Activated T-helper 2 cell treated with anti-CD3 and anti-CD28 coated beads, Interferon-gamma antibody, Interleukin-2, Interleukin-4, amounts not matched to agents 10 μg/mL and 5 μg/mL and 100 μg/mL, durations not matched to agents 14 hours and 24 hours and 36 hours (primary cell): ENCODE measurements around the gene RTF2. TPM values are rescaled to one million over a fixed set of nuclear protein-coding genes. Genes with fewer than 3 reads are reported as not detected.
"Not testable (repeated sequence)": the region's sequence is repeated elsewhere in the genome, so short reads cannot be mapped to it uniquely, and the experiment has no call there.

ENCODE experiments used
- DNase-seq: peaks from one replicate; pipeline ENCODE4 v3.0.0; 2021; ENCODE audit warnings: low spot score
- H3K27ac Mint-ChIP-seq: one replicate; pipeline ENCODE4 v1.8.0; 2021; ENCODE audit warnings: mixed read lengths
- H3K27me3 Mint-ChIP-seq: one replicate; pipeline ENCODE4 v1.8.0; 2021; ENCODE audit warnings: low read depth, mixed read lengths
- H3K36me3 Mint-ChIP-seq: one replicate; pipeline ENCODE4 v1.8.0; 2021; ENCODE audit warnings: low read depth, mixed read lengths
- H3K4me1 Mint-ChIP-seq: one replicate; pipeline ENCODE4 v1.8.0; 2021; ENCODE audit warnings: low read depth, mixed read lengths
- H3K4me3 Mint-ChIP-seq: one replicate; pipeline ENCODE4 v1.8.0; 2021; ENCODE audit warnings: low read depth, mild to moderate bottlenecking, moderate library complexity, mixed read lengths
- H3K9me3 Mint-ChIP-seq: one replicate; pipeline ENCODE4 v1.8.0; 2021; ENCODE audit warnings: mixed read lengths
- intact Hi-C: fragments of 100-400 bp; cut with micrococcal nuclease; formaldehyde crosslinking; loops from one replicate; pipeline ENCODE4 v1.15.1; 2023
- total RNA-seq: library from RNA; stranded (reverse); gene quantifications from 2 replicates; pipeline ENCODE4 v1.2.3, GENCODE V29; 2022

RTF2 gene
- total RNA-seq, 1 donor from 2014 or later = 103 TPM

- Mint-ChIP-seq H3K9me3 (no peaks in the 10 kb centered on the region), H3K36me3 (no peaks in the 10 kb centered on the region), H3K27me3 (no peaks in the 10 kb centered on the region), H3K4me3 (no peak overlapping the region), H3K27ac (no peak overlapping the region), H3K4me1 (no peaks in the 10 kb centered on the region)
- no peak for DNase-seq
- intact Hi-C loops = no loop called here
These were observed 72.0 kb downstream of the RTF2 start for GRCh38 chr20:56540415-56540814.

- H3K9me3 Mint-ChIP-seq = no peaks in the 10 kb centered on the region
- H3K27me3 Mint-ChIP-seq = no peaks in the 10 kb centered on the region
- DNase-seq = no peak
- no peaks in the 10 kb centered on the region for H3K4me1 Mint-ChIP-seq
- H3K36me3 Mint-ChIP-seq = no peaks in the 10 kb centered on the region
- no peak overlapping the region for H3K4me3 Mint-ChIP-seq
- intact Hi-C loops = no loop called here
- no peak overlapping the region for H3K27ac Mint-ChIP-seq
These were observed 74.1 kb downstream of the RTF2 start for GRCh38 chr20:56542489-56543030.

GRCh38 chr20:56551571-56551970 is 83.1 kb downstream of the RTF2 start:
- H3K36me3 Mint-ChIP-seq = no peaks in the 10 kb centered on the region
- H3K9me3 Mint-ChIP-seq = no peaks in the 10 kb centered on the region
- peaks cover 8% of the 10 kb centered on the region for H3K4me1 Mint-ChIP-seq
- H3K4me3 Mint-ChIP-seq = no peak overlapping the region
- intact Hi-C loops = loop anchor here (5.0 to 10.0 kb wide), 3 partner anchors 76 to 793 kb away; partner anchors contain the start of gene TFAP2C
- peaks cover 3% of the 10 kb centered on the region for H3K27me3 Mint-ChIP-seq
- H3K27ac Mint-ChIP-seq = no peak overlapping the region
- no peak for DNase-seq

GRCh38 chr20:56552911-56553629 is 84.6 kb downstream of the RTF2 start:
- intact Hi-C loops = loop anchor here (5.0 to 10.0 kb wide), 3 partner anchors 74 to 792 kb away; partner anchors contain the start of gene TFAP2C
- Mint-ChIP-seq H3K27ac (no peak overlapping the region), H3K9me3 (no peaks in the 10 kb centered on the region), H3K27me3 (peaks cover 3% of the 10 kb centered on the region), H3K4me1 (peaks cover 8% of the 10 kb centered on the region), H3K4me3 (no peak overlapping the region), H3K36me3 (no peaks in the 10 kb centered on the region)
- no peak for DNase-seq

GRCh38 chr20:56554869-56555268 is 86.4 kb downstream of the RTF2 start:
- no peaks in the 10 kb centered on the region for H3K9me3 Mint-ChIP-seq
- no peak overlapping the region for H3K27ac Mint-ChIP-seq
- no peak overlapping the region for H3K4me3 Mint-ChIP-seq
- peaks cover 3% of the 10 kb centered on the region for H3K27me3 Mint-ChIP-seq
- H3K36me3 Mint-ChIP-seq = no peaks in the 10 kb centered on the region
- H3K4me1 Mint-ChIP-seq = peaks cover 8% of the 10 kb centered on the region
- intact Hi-C loops = loop anchor here (5.0 to 10.0 kb wide), 3 partner anchors 72 to 790 kb away; partner anchors contain the start of gene TFAP2C
- no peak for DNase-seq

GRCh38 chr20:56558968-56559367 is 90.5 kb downstream of the RTF2 start:
- intact Hi-C loops = loop anchor here (10.0 kb wide), 2 partner anchors 436 to 786 kb away; no protein-coding TSS in a partner anchor
- H3K27ac Mint-ChIP-seq = no peak overlapping the region
- peaks cover 1% of the 10 kb centered on the region for H3K27me3 Mint-ChIP-seq
- H3K9me3 Mint-ChIP-seq = no peaks in the 10 kb centered on the region
- H3K4me3 Mint-ChIP-seq = no peak overlapping the region
- no peak for DNase-seq
- peaks cover 8% of the 10 kb centered on the region for H3K4me1 Mint-ChIP-seq
- no peaks in the 10 kb centered on the region for H3K36me3 Mint-ChIP-seq

- H3K27me3 Mint-ChIP-seq, H3K4me3 Mint-ChIP-seq, H3K36me3 Mint-ChIP-seq, H3K4me1 Mint-ChIP-seq, H3K27ac Mint-ChIP-seq, DNase-seq, intact Hi-C loops, H3K9me3 Mint-ChIP-seq: not testable (repeated sequence)
These were observed 96.1 kb downstream of the RTF2 start for GRCh38 chr20:56564526-56564925.

GRCh38 chr20:56565511-56565910 is 97.1 kb downstream of the RTF2 start:
- Mint-ChIP-seq H3K36me3 (no peaks in the 10 kb centered on the region), H3K9me3 (no peaks in the 10 kb centered on the region), H3K4me3 (no peak overlapping the region), H3K27me3 (no peaks in the 10 kb centered on the region), H3K4me1 (no peaks in the 10 kb centered on the region), H3K27ac (no peak overlapping the region)
- intact Hi-C loops = no loop called here
- DNase-seq = no peak

- no peak overlapping the region for H3K4me3 Mint-ChIP-seq
- intact Hi-C loops = no loop called here
- no peaks in the 10 kb centered on the region for H3K4me1 Mint-ChIP-seq
- no peak for DNase-seq
- H3K36me3 Mint-ChIP-seq = no peaks in the 10 kb centered on the region
- H3K27me3 Mint-ChIP-seq = no peaks in the 10 kb centered on the region
- no peak overlapping the region for H3K27ac Mint-ChIP-seq
- H3K9me3 Mint-ChIP-seq = no peaks in the 10 kb centered on the region
These were observed 98.2 kb downstream of the RTF2 start for GRCh38 chr20:56566621-56567020.

Other genes starting within 250 kb of the RTF2 start
- gene MC3R, start 219.9 kb upstream of the RTF2 start, total RNA-seq = not detected in 2 replicates
- gene FAM210B, start 109.7 kb upstream of the RTF2 start, total RNA-seq = 9.2 TPM in 2 replicates
- gene AURKA, start 76.4 kb upstream of the RTF2 start, total RNA-seq = 64.8 and 71.1 TPM in 2 replicates
- 51.2 and 52.1 TPM in 2 replicates for gene CSTF1, start 76.0 kb upstream of the RTF2 start, total RNA-seq
- 4.6 and 4.7 TPM in 2 replicates for gene CASS4, start 56.4 kb upstream of the RTF2 start, total RNA-seq
- 1.2 and 1.7 TPM in 2 replicates for gene FAM209A, start 56.1 kb downstream of the RTF2 start, total RNA-seq
- gene FAM209B, start 64.6 kb downstream of the RTF2 start, total RNA-seq = 0.97 and 1.8 TPM in 2 replicates
- not detected in 2 replicates for gene TFAP2C, start 160.7 kb downstream of the RTF2 start, total RNA-seq